Right ventricle myocardium inferior (tissue), 1 donor: ENCODE measurements around the gene SPATA12. TPM values are rescaled to one million over a fixed set of nuclear protein-coding genes. Genes with fewer than 3 reads are reported as not detected.

Experiments used
- ATAC-seq: fragments of 200-7000 bp; cut with Tn5 transposase; one replicate; pipeline ENCODE4 v1.9.1; 2020; ENCODE audit warnings: mild to moderate bottlenecking, moderate library complexity
- DNase-seq: peaks from one replicate; pipeline ENCODE4 v3.0.0; 2021; ENCODE audit errors: missing footprints
- intact Hi-C: fragments of 100-400 bp; cut with DNase I; formaldehyde crosslinking; loops from one replicate; pipeline ENCODE4 v1.11.0; 2022
- long read RNA-seq: library from polyadenylated mRNA; unstranded; transcript quantifications from one replicate; pipeline ENCODE4 v2.0.0, GENCODE V29; 2021
- total RNA-seq: library from RNA; stranded (reverse); fragmentation: NEBNext Ultra II Directional; extraction: Animal tissue kit (Norgen Biotek cat#: 25700); gene quantifications from one replicate; pipeline ENCODE4 v1.2.1, GENCODE V29; 2021
- donor health status: DM: no; HTN: yes; CAD: no; lungs with severe emphysema.

Gene SPATA12
- not detected for total RNA-seq
- long read RNA-seq = 0 reads

GRCh38 chr3:57060089-57060821, at the start of gene SPATA12:
Gene SPATA12 (plus strand): TSS chr3:57060664. CDS start chr3:57073695, 13,031 bp downstream.
- peak; percentile 54 for ATAC-seq
- intact Hi-C loops = no loop called here
- peak; percentile 78 for DNase-seq

- ATAC-seq (no peak), DNase-seq (no peak)
- intact Hi-C loops = no loop called here
These were observed 49.4 kb upstream of the SPATA12 start for GRCh38 chr3:57011022-57011421.

GRCh38 chr3:57012847-57013246, 47.6 kb upstream of the SPATA12 start:
- no peak for ATAC-seq
- no peak for DNase-seq
- intact Hi-C loops = no loop called here

GRCh38 chr3:57015350-57015729, 45.1 kb upstream of the SPATA12 start:
- intact Hi-C loops = no loop called here
- DNase-seq (no peak), ATAC-seq (no peak)

GRCh38 chr3:57015912-57016311, 44.6 kb upstream of the SPATA12 start:
- ATAC-seq (no peak), DNase-seq (no peak)
- intact Hi-C loops = no loop called here

GRCh38 chr3:57017459-57017845, 43.0 kb upstream of the SPATA12 start:
- DNase-seq (no peak), ATAC-seq (no peak)
- intact Hi-C loops = no loop called here

GRCh38 chr3:57018246-57018645, 42.2 kb upstream of the SPATA12 start:
- ATAC-seq (no peak), DNase-seq (no peak)
- intact Hi-C loops = no loop called here

GRCh38 chr3:57019057-57019456, 41.4 kb upstream of the SPATA12 start:
- intact Hi-C loops = no loop called here
- ATAC-seq (no peak), DNase-seq (no peak)

- ATAC-seq (no peak), DNase-seq (no peak)
- intact Hi-C loops = no loop called here
These were observed 35.2 kb upstream of the SPATA12 start for GRCh38 chr3:57025237-57025636.

GRCh38 chr3:57026944-57027343, 33.5 kb upstream of the SPATA12 start:
- intact Hi-C loops = no loop called here
- DNase-seq (no peak), ATAC-seq (no peak)

- DNase-seq (no peak), ATAC-seq (no peak)
- intact Hi-C loops = no loop called here
These were observed 31.1 kb upstream of the SPATA12 start for GRCh38 chr3:57029383-57029782.

GRCh38 chr3:57029924-57030323, 30.5 kb upstream of the SPATA12 start:
- ATAC-seq = no peak
- DNase-seq = no peak
- intact Hi-C loops = no loop called here

- intact Hi-C loops = no loop called here
- ATAC-seq (no peak), DNase-seq (no peak)
These were observed 29.7 kb upstream of the SPATA12 start for GRCh38 chr3:57030721-57031120.

- intact Hi-C loops = no loop called here
- no peak for DNase-seq
- ATAC-seq = no peak
These were observed 28.6 kb upstream of the SPATA12 start for GRCh38 chr3:57031631-57032541.

- intact Hi-C loops = no loop called here
- DNase-seq (no peak), ATAC-seq (peak; percentile 42)
These were observed 23.5 kb upstream of the SPATA12 start for GRCh38 chr3:57036952-57037351.

GRCh38 chr3:57038466-57039164, 21.8 kb upstream of the SPATA12 start:
- no peak for DNase-seq
- intact Hi-C loops = no loop called here
- ATAC-seq = no peak

- intact Hi-C loops = no loop called here
- DNase-seq (no peak), ATAC-seq (peak; percentile 66)
These were observed 18.8 kb upstream of the SPATA12 start for GRCh38 chr3:57041674-57042073.

- intact Hi-C loops = no loop called here
- DNase-seq (no peak), ATAC-seq (no peak)
These were observed 16.9 kb upstream of the SPATA12 start for GRCh38 chr3:57043518-57043917.

GRCh38 chr3:57046101-57046765, 14.2 kb upstream of the SPATA12 start:
- DNase-seq (no peak), ATAC-seq (no peak)
- intact Hi-C loops = no loop called here
